ENCODE data around the gene HPS4. TPM values are rescaled to one million over a fixed set of nuclear protein-coding genes. Genes with fewer than 3 reads are reported as not detected.

Gene HPS4
- total RNA-seq, 2 experiments from 2014 or later, result 61.6 to 67.0 TPM

- Mint-ChIP-seq H3K27ac (peak overlapping the region; percentile 74), H3K9me3 (peaks cover 4% of the 10 kb centered on the region), H3K27me3 (peaks cover 4% of the 10 kb centered on the region), H3K36me3 (ENCODE audit: low read depth) (peaks cover 12% of the 10 kb centered on the region), H3K4me3 (peak overlapping the region; percentile 79), H3K4me1 (ENCODE audit: low read depth) (peaks cover 31% of the 10 kb centered on the region)
- H3K9me3 ChIP-seq (ENCODE audit: control insufficient read depth in 1 of 2, insufficient read depth in 1 of 2, low read length in 2 of 2), result peaks cover 0 to 10% of the 10 kb centered on the region in 2 experiments
- H3K27ac ChIP-seq (ENCODE audit: low read depth in 1 of 2, low read length in 2 of 2), result no peak overlapping the region
- no peaks in the 10 kb centered on the region for H3K27me3 ChIP-seq (ENCODE audit: control insufficient read depth in 1 of 2, insufficient read depth in 2 of 2, low read length in 2 of 2)
- H3K36me3 ChIP-seq (ENCODE audit: insufficient read depth, low read length), result no peaks in the 10 kb centered on the region
- TF ChIP-seq, protein P1, sequence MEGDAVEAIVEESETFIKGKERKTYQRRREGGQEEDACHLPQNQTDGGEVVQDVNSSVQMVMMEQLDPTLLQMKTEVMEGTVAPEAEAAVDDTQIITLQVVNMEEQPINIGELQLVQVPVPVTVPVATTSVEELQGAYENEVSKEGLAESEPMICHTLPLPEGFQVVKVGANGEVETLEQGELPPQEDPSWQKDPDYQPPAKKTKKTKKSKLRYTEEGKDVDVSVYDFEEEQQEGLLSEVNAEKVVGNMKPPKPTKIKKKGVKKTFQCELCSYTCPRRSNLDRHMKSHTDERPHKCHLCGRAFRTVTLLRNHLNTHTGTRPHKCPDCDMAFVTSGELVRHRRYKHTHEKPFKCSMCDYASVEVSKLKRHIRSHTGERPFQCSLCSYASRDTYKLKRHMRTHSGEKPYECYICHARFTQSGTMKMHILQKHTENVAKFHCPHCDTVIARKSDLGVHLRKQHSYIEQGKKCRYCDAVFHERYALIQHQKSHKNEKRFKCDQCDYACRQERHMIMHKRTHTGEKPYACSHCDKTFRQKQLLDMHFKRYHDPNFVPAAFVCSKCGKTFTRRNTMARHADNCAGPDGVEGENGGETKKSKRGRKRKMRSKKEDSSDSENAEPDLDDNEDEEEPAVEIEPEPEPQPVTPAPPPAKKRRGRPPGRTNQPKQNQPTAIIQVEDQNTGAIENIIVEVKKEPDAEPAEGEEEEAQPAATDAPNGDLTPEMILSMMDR (IDR thresholded peaks at IDR 0.05), result no peak
- H3K4me1 ChIP-seq (ENCODE audit: insufficient read depth, low read length), result peaks cover 26% of the 10 kb centered on the region
- ChIA-PET POLR2A (no interaction called here), CTCF (no interaction called here)
- intact Hi-C loops (cut with DNase I, micrococcal nuclease), result loop anchor here in 1 of 2 experiments (10.0 kb wide), 1 partner anchor 1488 kb away; the partner anchor contains the start of gene PITPNB
- ATAC-seq (ENCODE audit: poor library complexity) (no peak), DNase-seq (no peak)
- H3K4me3 ChIP-seq (ENCODE audit: low read length), result no peak overlapping the region
These were observed 56.7 kb downstream of the HPS4 start for GRCh38 chr22:26426924-26427323.

GRCh38 chr22:26418620-26419019 lies 65.0 kb downstream of the HPS4 start:
- no peak for DNase-seq
- Mint-ChIP-seq H3K27ac (no peak overlapping the region), H3K27me3 (peaks cover 26% of the 10 kb centered on the region), H3K4me1 (ENCODE audit: low read depth) (no peaks in the 10 kb centered on the region), H3K36me3 (ENCODE audit: low read depth) (no peaks in the 10 kb centered on the region), H3K9me3 (peaks cover 4% of the 10 kb centered on the region), H3K4me3 (no peak overlapping the region)
- Histone ChIP-seq H3K4me1 (ENCODE audit: insufficient read depth, low read length) (no peaks in the 10 kb centered on the region), H3K4me3 (ENCODE audit: low read length) (no peak overlapping the region), H3K9me3 (ENCODE audit: control insufficient read depth in 1 of 2, insufficient read depth in 1 of 2, low read length in 2 of 2) (peaks cover 0 to 10% of the 10 kb centered on the region in 2 experiments), H3K27ac (ENCODE audit: low read depth in 1 of 2, low read length in 2 of 2) (no peak overlapping the region), H3K27me3 (ENCODE audit: control insufficient read depth in 1 of 2, insufficient read depth in 2 of 2, low read length in 2 of 2) (peaks cover 0 to 2% of the 10 kb centered on the region in 2 experiments), H3K36me3 (ENCODE audit: insufficient read depth, low read length) (no peaks in the 10 kb centered on the region)
- no peak for ATAC-seq (ENCODE audit: poor library complexity)
- ChIA-PET CTCF (no interaction called here), POLR2A (interaction anchor here (1.1 kb wide), 1 partner anchor 10 kb away, joined by 3 read pairs; no protein-coding TSS in a partner anchor)
- TF ChIP-seq, protein P1 (IDR thresholded peaks at IDR 0.05), result no peak
- intact Hi-C loops (cut with DNase I, micrococcal nuclease), result no loop called here

- H3K4me1 ChIP-seq (ENCODE audit: insufficient read depth, low read length), result no peaks in the 10 kb centered on the region
- no peak for ATAC-seq (ENCODE audit: poor library complexity)
- no peak overlapping the region for H3K4me3 ChIP-seq (ENCODE audit: low read length)
- intact Hi-C loops (cut with DNase I, micrococcal nuclease), result no loop called here
- Mint-ChIP-seq H3K4me3 (no peak overlapping the region), H3K36me3 (ENCODE audit: low read depth) (no peaks in the 10 kb centered on the region), H3K4me1 (ENCODE audit: low read depth) (no peaks in the 10 kb centered on the region), H3K9me3 (no peaks in the 10 kb centered on the region), H3K27ac (no peak overlapping the region), H3K27me3 (peaks cover 22% of the 10 kb centered on the region)
- CTCF ChIA-PET, result no interaction called here
- no peak for DNase-seq
- POLR2A ChIA-PET, result no interaction called here
- no peak overlapping the region for H3K27ac ChIP-seq (ENCODE audit: low read depth in 1 of 2, low read length in 2 of 2)
- H3K9me3 ChIP-seq (ENCODE audit: control insufficient read depth in 1 of 2, insufficient read depth in 1 of 2, low read length in 2 of 2), result no peaks in the 10 kb centered on the region
- TF ChIP-seq, protein P1 (IDR thresholded peaks at IDR 0.05), result no peak
- H3K27me3 ChIP-seq (ENCODE audit: control insufficient read depth in 1 of 2, insufficient read depth in 2 of 2, low read length in 2 of 2), result peaks cover 0 to 5% of the 10 kb centered on the region in 2 experiments
- H3K36me3 ChIP-seq (ENCODE audit: insufficient read depth, low read length), result no peaks in the 10 kb centered on the region
These were observed 66.2 kb downstream of the HPS4 start for GRCh38 chr22:26417406-26417805.

Data from CD4-positive, alpha-beta T cell (primary cell).